DND-41 (cell line): ENCODE data around the gene REN.

ENCODE experiments used
- CTCF ChIP-seq: IDR thresholded peaks from 2 replicates; pipeline ENCODE4 v1.5.1; 2012; ENCODE audit warnings: borderline replicate concordance, low read length, moderate library complexity, mild to moderate bottlenecking; ENCODE audit not compliant: poor library complexity, severe bottlenecking; ENCODE audit errors: extremely low read depth
- EZH2 ChIP-seq: IDR thresholded peaks from 3 replicates; pipeline ENCODE4 v1.6.1; 2012; ENCODE audit warnings: borderline replicate concordance, low read depth, mild to moderate bottlenecking, moderate library complexity, low read length, inconsistent platforms; ENCODE audit not compliant: severe bottlenecking

GRCh38 chr1:204197068-204197467 lies 30.9 kb upstream of the REN start:
- TF ChIP-seq CTCF (no peak), EZH2 (no peak)
